ENCODE measurements around the gene TMEM72.

DNA sequence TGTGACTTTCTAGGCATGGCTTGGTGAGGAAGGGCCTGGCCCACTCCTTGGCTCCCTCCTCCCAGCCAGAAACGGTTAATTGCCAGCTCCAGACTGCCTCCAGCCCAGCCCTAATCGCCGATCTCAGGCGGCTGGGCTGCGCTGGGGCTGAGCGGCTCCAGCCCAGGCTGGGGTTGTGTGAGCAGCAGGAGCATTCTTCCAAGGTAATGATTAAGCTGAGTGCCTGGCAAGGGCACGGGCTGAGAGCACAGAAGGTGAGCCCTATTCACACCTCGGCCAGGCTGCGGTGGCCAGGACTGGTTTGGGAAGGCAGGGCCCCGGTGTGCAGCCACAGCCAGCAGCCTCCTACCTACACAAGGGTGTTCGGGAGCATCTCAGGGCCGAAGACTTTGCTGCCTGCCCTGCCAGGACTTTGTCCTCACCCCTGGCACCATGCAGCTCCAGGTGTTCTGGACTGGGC is at the start of gene TMEM72:
- no peak for TF ChIP-seq CTCF (conservative IDR thresholded peaks at IDR 0.05; ENCODE audit: low read length)
- no peak for TF ChIP-seq EZH2phosphoT487 (IDR thresholded peaks at IDR 0.05; ENCODE audit: borderline replicate concordance)
